Gastrocnemius medialis (tissue), 4 donors: ENCODE data around the gene KPTN. TPM values are rescaled to one million over a fixed set of nuclear protein-coding genes. Genes with fewer than 3 reads are reported as not detected.

Source experiments
- ATAC-seq, 2 donors: fragments of 150-250 bp; one replicate each; pipeline ENCODE4 v1.9.1; 2016
- DNase-seq, 2 donors: peaks; one replicate each; pipeline ENCODE4 v3.0.0-alpha.2; 2019
- H3K27ac ChIP-seq, 4 donors: fragments of 200-600 bp; sonication (generic); 1 replicate in 1 of 4; 2 replicates in 3 of 4; pipeline ENCODE4 v1.5.1; 2016 to 2018; ENCODE audit warnings: mild to moderate bottlenecking in 2 of 4, moderate library complexity in 1 of 4
- H3K27me3 ChIP-seq, 3 donors: fragments of 200-600 bp; sonication (generic) in 2 of 3; 1 replicate in 1 of 3; 2 replicates in 2 of 3; pipeline versions ENCODE4 v1.5.1 to v1.6.0; 2016 to 2019; ENCODE audit warnings: mild to moderate bottlenecking in 1 of 3, moderate library complexity in 1 of 3
- H3K36me3 ChIP-seq, 2 donors: fragments of 200-600 bp; sonication (generic) in 1 of 2; one replicate each; pipeline ENCODE4 v1.5.1; 2017 to 2018
- H3K4me1 ChIP-seq, 2 donors: fragments of 200-600 bp; sonication (generic) in 1 of 2; one replicate each; pipeline ENCODE4 v1.5.1; 2016 to 2017; ENCODE audit warnings: mild to moderate bottlenecking in 2 of 2
- H3K4me3 ChIP-seq, 4 donors: fragments of 200-600 bp; sonication (generic) in 3 of 4; 1 replicate in 1 of 4; 2 replicates in 3 of 4; pipeline ENCODE4 v1.5.1; 2016 to 2019; ENCODE audit warnings: mild to moderate bottlenecking in 2 of 4
- H3K9me3 ChIP-seq, 3 donors: fragments of 200-600 bp; sonication (generic) in 2 of 3; 1 replicate in 1 of 3; 2 replicates in 2 of 3; pipeline ENCODE4 v1.5.1; 2016 to 2019
- CTCF ChIP-seq, 5 experiments: fragments of 450-650 bp in 3 of 5; fragments of 200-600 bp in 2 of 5; sonication (generic) in 2 of 5; IDR thresholded peaks in 4 of 5; conservative IDR thresholded peaks in 1 of 5; 1 replicate in 4 of 5; 2 replicates in 1 of 5; pipeline ENCODE4 v1.5.1; 2016 to 2019; ENCODE audit warnings: antibody characterized with exemption in 5 of 5, mild to moderate bottlenecking in 3 of 5, moderate library complexity in 3 of 5
- POLR2A ChIP-seq, 2 donors: fragments of 450-650 bp; IDR thresholded peaks; one replicate each; pipeline ENCODE4 v1.6.1; 2017; ENCODE audit warnings: antibody characterized with exemption in 2 of 2, mild to moderate bottlenecking in 2 of 2, moderate library complexity in 2 of 2
- in situ Hi-C, 4 donors: fragments of 200-750 bp; cut with MboI; loops; one replicate each; pipeline versions ENCODE4 v1.15.0 to v1.8.0; 2017; ENCODE audit warnings: low sequenced_read_pairs in 4 of 4
- intact Hi-C: fragments of 100-400 bp; cut with DNase I; formaldehyde crosslinking; loops from one replicate; pipeline ENCODE4 v1.15.1; 2023; ENCODE audit warnings: low total_unique reads
- total RNA-seq, 4 donors: library from RNA; depleted of rRNA; stranded (reverse); fragments of >200 nt; gene quantifications; one replicate each; pipeline versions ENCODE4 v1.1.0 to v1.2.3, GENCODE V29; 2016

The KPTN gene
- total RNA-seq: 1 to 10 TPM in 3 of 4 donors, under 1 TPM in 1; 0.91 to 6.4 (median 3.9) TPM

- H3K36me3 ChIP-seq: peaks cover 0 to 14% of the 10 kb centered on the region in 2 donors
- peaks cover 0 to 5% of the 10 kb centered on the region in 2 donors for H3K4me1 ChIP-seq
- DNase-seq (peak; percentile 71 to 88), ATAC-seq (peak; percentile 92 to 94)
- H3K27ac ChIP-seq: peak within 1 kb of the TSS; percentile 89 to 95 (median 92)
- H3K4me3 ChIP-seq: peak within 1 kb of the TSS; percentile 67 to 89 (median 79)
- TF ChIP-seq POLR2A (IDR thresholded peaks at IDR 0.05) (no peak), CTCF (IDR thresholded peaks at IDR 0.05 in 4 of 5, conservative IDR thresholded peaks at IDR 0.05 in 1 of 5) (peak; percentile 67 to 95 (median 91))
- H3K27me3 ChIP-seq: no peaks in the 10 kb centered on the region
- no peaks in the 10 kb centered on the region for H3K9me3 ChIP-seq
- intact Hi-C loops (loop anchor here (1.0 to 10.0 kb wide), 3 partner anchors 31 to 1579 kb away; partner anchors contain the start of genes MYPOP and NAPA), in situ Hi-C loops (no loop called here)
Measured at GRCh38 chr19:47483800-47484690, at the start of gene KPTN. Gene KPTN, minus strand, starts transcription at chr19:47484219. Its CDS starts 59 bp downstream, at chr19:47484160.

- in situ Hi-C loops: no loop called here
Measured at GRCh38 chr19:47531640-47532387, 47.8 kb upstream of the KPTN start.

GRCh38 chr19:47529018-47529742 is 45.2 kb upstream of the KPTN start:
- Histone ChIP-seq H3K9me3 (no peaks in the 10 kb centered on the region), H3K27me3 (no peaks in the 10 kb centered on the region), H3K36me3 (no peaks in the 10 kb centered on the region), H3K4me1 (no peaks in the 10 kb centered on the region), H3K4me3 (no peak overlapping the region), H3K27ac (no peak overlapping the region)
- intact Hi-C loops: no loop called here
- no peak for TF ChIP-seq CTCF (IDR thresholded peaks at IDR 0.05 in 4 of 5, conservative IDR thresholded peaks at IDR 0.05 in 1 of 5)
- TF ChIP-seq POLR2A (IDR thresholded peaks at IDR 0.05): no peak
- DNase-seq (no peak), ATAC-seq (no peak)
- in situ Hi-C loops: loop anchor here in 1 of 4 donors (10.0 kb wide), 1 partner anchor 66 kb away; no protein-coding TSS in a partner anchor

More at GRCh38 chr19:47531640-47532387, 47.8 kb upstream of the KPTN start:
- ATAC-seq (no peak), DNase-seq (no peak)
- no peak overlapping the region for H3K4me3 ChIP-seq
- H3K4me1 ChIP-seq: no peaks in the 10 kb centered on the region
- TF ChIP-seq POLR2A (IDR thresholded peaks at IDR 0.05): no peak
- no peak for TF ChIP-seq CTCF (IDR thresholded peaks at IDR 0.05 in 4 of 5, conservative IDR thresholded peaks at IDR 0.05 in 1 of 5)
- intact Hi-C loops: no loop called here
- H3K27ac ChIP-seq: no peak overlapping the region
- no peaks in the 10 kb centered on the region for H3K36me3 ChIP-seq
- H3K9me3 ChIP-seq: no peaks in the 10 kb centered on the region
- H3K27me3 ChIP-seq: no peaks in the 10 kb centered on the region

- H3K4me3 ChIP-seq: no peak overlapping the region
- H3K27me3 ChIP-seq: no peaks in the 10 kb centered on the region
- intact Hi-C loops (no loop called here), in situ Hi-C loops (loop anchor here in 1 of 4 donors (10.0 kb wide), 1 partner anchor 68 kb away; no protein-coding TSS in a partner anchor)
- no peak for ATAC-seq
- TF ChIP-seq POLR2A (IDR thresholded peaks at IDR 0.05): no peak
- no peak for TF ChIP-seq CTCF (IDR thresholded peaks at IDR 0.05 in 4 of 5, conservative IDR thresholded peaks at IDR 0.05 in 1 of 5)
- peaks cover 5 to 7% of the 10 kb centered on the region in 2 donors for H3K4me1 ChIP-seq
- DNase-seq: no peak
- no peaks in the 10 kb centered on the region for H3K36me3 ChIP-seq
- no peaks in the 10 kb centered on the region for H3K9me3 ChIP-seq
- H3K27ac ChIP-seq: no peak overlapping the region
Measured at GRCh38 chr19:47526798-47527197, 42.8 kb upstream of the KPTN start.
